Suprapubic skin (tissue), 4 donors: ENCODE results near the gene ARFGEF3.

Experiments
- CTCF ChIP-seq, 2 donors: fragments of 200-600 bp in 1 of 2; fragments of 450-650 bp in 1 of 2; sonication (generic) in 1 of 2; IDR thresholded peaks; one replicate each; pipeline ENCODE4 v1.5.1; 2016 to 2019; ENCODE audit warnings: antibody characterized with exemption in 2 of 2, mild to moderate bottlenecking in 1 of 2, moderate library complexity in 1 of 2
- EP300 ChIP-seq: sonication (generic); formaldehyde crosslinking; IDR thresholded peaks from one replicate; pipeline ENCODE4 v1.6.1; 2017; ENCODE audit warnings: antibody characterized with exemption
- POLR2A ChIP-seq, 2 donors: fragments of 450-650 bp; IDR thresholded peaks; one replicate each; pipeline ENCODE4 v1.6.1; 2017; ENCODE audit warnings: antibody characterized with exemption in 2 of 2, mild to moderate bottlenecking in 2 of 2, moderate library complexity in 2 of 2
- POLR2AphosphoS5 ChIP-seq, 3 donors: sonication (generic); formaldehyde crosslinking; IDR thresholded peaks; one replicate each; pipeline ENCODE4 v1.6.1; 2017; ENCODE audit warnings: antibody characterized with exemption in 3 of 3

DNA sequence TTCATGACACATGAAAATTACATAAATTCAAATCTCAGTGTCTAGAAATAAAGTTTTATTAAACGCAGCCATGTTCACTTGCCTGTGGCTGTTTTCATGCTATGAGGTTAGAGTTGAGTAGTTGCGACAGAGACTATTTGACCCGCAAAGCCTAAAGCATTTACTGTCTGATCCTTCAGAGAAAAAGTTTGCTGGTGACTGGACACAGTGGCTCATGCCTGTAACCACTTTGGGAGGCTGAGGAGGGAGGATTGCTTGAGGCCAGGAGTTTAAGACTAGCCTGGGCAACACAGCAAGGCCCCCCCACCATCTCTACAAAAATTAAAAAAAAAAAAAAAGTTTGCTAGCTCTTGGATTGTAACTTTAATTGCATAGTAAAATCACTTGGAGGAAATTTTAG, 225.2 kb downstream of the ARFGEF3 start:
- TF ChIP-seq CTCF (IDR thresholded peaks at IDR 0.05), result no peak
- no peak for TF ChIP-seq POLR2A (IDR thresholded peaks at IDR 0.05)
- TF ChIP-seq POLR2AphosphoS5 (IDR thresholded peaks at IDR 0.05), result no peak
- TF ChIP-seq EP300, result no peak
